Stimulated activated CD8-positive, alpha-beta memory T cell treated with anti-CD3 and anti-CD28 coated beads, Interleukin-12 subunit alpha, Interleukin-12 subunit beta, amount 100 ng/mL, for 4 hours (primary cell): ENCODE measurements around the gene ZNF316.

Experiments
- DNase-seq: peaks from one replicate; pipeline ENCODE4 v3.0.0-alpha.2; 2020; ENCODE audit warnings: low read depth

Gene ZNF316

DNA sequence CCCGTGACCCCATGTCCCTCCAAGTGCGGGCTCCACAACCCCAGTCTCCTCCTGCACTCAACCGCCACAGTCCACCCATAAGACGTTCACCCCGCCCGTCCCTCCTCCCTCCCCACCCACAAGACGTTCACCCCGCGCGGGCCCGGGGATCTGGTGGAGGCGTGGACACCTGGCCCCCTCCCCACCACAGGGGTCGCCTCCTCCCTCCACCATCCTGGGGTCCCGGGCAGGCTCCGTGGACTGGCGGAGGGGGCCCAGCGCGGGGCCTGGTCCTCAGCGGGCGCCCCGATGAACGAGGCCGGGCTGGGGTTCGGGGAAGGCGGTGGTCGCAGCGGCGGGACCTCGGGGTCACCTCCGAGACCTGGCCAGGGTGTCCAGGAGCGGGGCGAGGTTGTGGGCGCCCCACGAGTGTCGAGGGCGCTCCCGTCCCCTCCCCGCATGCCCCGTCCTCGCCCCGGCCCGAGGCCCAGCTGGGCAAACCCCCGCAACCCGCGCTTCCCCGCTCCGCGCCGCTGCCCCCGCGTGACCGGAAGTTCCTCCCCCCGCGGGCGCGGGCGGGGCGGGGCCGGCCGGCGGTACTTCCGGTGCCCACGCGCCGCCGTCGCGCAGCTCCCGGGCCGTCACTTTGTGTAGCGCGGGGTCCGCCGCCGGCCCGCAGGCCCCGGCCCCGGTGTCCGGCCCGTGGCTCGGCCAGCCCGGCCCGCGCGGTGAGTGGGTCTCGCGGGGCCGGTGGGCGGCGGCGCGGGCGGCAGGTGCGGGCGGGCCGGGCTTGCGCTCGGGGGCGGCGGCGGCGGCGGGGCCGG, at the start of gene ZNF316:
Gene ZNF316 (plus strand): TSS at position 578 of the 803 bp plus-strand sequence. CDS start 5,092 bp downstream, outside the sequence.
- peak; percentile 55 for DNase-seq

- no peak for DNase-seq
These were observed 48.6 kb upstream of the ZNF316 start for GRCh38 chr7:6588566-6588965.

GRCh38 chr7:6589151-6589828, 47.8 kb upstream of the ZNF316 start:
- DNase-seq = no peak

- peak; percentile 77 for DNase-seq
These were observed 47.1 kb upstream of the ZNF316 start, which contains the start of gene INTS15 for GRCh38 chr7:6589829-6590644. Gene INTS15, plus strand, starts transcription at chr7:6590021. Its CDS starts 263 bp downstream, at chr7:6590284.

DNA sequence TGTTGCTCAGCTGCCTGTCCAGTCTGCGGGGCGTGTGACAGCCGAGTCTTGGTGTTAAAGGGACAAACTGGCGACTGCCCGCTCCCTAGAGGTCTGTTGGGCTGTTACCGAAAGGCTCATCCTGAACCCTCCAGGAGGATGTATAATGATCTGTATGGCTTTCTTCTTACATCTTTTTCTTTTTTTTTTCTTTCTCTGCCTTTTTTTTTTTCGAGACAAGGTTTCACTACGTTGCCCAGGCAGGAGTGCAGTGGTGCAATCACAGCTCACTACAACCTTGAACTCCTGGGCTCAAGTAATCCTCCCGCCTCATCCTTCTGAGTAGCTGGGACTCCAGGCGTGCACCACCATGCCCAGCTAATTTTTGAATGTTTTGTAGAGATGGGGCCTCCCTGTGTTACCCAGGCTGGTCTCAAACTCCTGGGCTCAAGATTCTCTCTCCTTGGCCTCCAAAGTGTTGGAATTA, 46.4 kb upstream of the ZNF316 start:
- no peak for DNase-seq

DNA sequence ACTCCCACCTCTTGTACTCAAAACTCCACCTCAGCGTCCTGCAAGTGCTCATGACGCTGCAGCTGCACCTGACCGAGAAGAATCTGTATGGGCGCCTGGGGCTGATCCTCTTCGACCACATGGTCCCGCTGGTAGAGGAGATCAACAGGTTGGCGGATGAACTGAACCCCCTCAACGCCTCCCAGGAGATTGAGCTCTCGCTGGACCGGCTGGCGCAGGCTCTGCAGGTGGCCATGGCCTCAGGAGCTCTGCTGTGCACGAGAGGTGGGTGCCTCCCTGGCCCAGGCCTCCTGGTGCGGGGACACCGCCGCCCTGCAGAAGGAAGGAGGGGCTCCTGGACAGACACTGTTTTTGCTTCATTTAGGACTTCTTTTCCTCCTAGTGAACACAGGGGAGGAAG, 37.0 kb upstream of the ZNF316 start:
- no peak for DNase-seq

GRCh38 chr7:6604458-6604857, 32.7 kb upstream of the ZNF316 start:
- DNase-seq = no peak

- no peak for DNase-seq
These were observed 30.1 kb upstream of the ZNF316 start for GRCh38 chr7:6606866-6607583.

DNA sequence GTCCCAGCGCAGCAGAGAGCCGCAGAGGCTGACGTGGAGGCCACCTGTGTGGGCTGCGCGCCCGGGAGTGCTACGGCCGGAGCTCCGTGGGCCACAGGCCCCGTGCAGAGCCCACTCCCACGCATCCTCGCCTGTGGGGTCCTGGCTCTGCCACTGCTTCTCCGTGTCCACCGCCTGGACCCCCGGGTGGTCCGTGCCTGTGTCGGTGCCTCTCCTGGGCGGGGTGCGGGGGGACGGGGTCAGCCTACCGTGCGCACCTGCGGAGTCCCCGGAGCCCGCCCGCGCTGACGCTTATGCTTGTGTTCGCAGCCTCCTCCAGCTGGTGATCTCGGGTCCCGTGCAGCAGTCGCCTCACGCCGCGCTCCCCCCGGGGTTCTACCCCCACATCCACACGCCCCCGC, 29.5 kb upstream of the ZNF316 start:
- no peak for DNase-seq

GRCh38 chr7:6608081-6608480, 29.0 kb upstream of the ZNF316 start:
- DNase-seq = no peak

DNA sequence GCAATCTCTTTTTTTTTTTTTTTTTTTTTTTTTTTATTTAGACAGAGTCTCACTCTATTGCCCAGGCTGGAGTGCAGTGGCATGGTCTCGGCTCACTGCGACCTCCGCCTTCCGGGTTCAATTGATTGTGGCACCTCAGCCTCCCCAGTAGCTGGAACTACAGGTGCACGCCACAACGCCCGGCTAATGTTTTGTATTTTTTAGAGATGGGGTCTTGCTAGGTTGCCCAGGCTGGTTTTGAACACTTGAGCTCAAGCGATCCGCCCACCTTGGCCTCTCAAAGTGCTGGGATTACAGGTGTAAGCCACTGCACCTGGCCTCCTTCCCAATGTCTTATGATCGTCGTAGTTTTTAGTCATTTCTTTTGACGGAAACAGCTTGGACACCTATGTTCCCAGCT, 28.3 kb upstream of the ZNF316 start:
- DNase-seq = no peak

GRCh38 chr7:6612819-6613218, 24.3 kb upstream of the ZNF316 start:
- DNase-seq = no peak

GRCh38 chr7:6613706-6614105, 23.4 kb upstream of the ZNF316 start:
- no peak for DNase-seq

DNA sequence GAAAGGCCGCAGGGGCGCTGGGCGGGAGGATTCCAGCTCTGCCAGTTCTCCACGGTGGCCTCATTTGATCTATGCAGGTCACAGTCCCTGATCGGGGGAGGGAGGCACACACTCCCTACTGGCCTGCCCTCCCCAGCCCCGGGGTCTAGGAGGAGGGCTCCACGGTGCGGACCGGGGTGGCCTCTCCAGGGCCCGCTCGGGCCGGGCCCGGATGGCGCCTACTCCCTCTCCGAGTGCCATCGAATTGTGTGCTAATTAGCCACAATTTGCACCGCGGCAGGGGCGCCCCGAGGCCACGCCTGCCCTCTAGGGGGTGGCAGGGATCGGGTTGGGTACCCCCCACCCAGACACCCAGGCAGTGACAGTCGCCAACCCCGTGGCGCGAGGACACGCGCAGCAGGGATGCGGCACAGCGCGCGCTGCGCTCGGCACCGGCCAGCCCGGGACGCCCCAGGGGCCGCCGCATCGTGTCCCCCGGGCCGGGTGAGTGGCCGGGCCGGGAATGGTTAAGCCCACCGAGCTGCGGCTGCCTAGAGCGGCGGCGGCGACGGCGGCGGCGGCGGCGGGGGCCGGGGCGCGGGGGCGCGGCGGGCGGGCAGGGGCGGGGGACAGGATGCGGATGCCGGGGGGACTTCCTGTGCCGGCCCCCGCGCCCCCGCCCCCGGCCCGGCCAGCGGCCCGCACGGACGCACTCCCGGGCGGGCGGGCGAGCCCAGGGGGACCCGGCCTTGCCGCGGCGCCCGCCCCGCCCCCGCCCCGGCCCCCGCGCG, 22.0 kb upstream of the ZNF316 start, which contains the start of gene ZNF853:
Gene ZNF853 (plus strand): TSS at position 658 of the 770 bp plus-strand sequence. CDS start 565 bp downstream, outside the sequence.
- DNase-seq = no peak

DNA sequence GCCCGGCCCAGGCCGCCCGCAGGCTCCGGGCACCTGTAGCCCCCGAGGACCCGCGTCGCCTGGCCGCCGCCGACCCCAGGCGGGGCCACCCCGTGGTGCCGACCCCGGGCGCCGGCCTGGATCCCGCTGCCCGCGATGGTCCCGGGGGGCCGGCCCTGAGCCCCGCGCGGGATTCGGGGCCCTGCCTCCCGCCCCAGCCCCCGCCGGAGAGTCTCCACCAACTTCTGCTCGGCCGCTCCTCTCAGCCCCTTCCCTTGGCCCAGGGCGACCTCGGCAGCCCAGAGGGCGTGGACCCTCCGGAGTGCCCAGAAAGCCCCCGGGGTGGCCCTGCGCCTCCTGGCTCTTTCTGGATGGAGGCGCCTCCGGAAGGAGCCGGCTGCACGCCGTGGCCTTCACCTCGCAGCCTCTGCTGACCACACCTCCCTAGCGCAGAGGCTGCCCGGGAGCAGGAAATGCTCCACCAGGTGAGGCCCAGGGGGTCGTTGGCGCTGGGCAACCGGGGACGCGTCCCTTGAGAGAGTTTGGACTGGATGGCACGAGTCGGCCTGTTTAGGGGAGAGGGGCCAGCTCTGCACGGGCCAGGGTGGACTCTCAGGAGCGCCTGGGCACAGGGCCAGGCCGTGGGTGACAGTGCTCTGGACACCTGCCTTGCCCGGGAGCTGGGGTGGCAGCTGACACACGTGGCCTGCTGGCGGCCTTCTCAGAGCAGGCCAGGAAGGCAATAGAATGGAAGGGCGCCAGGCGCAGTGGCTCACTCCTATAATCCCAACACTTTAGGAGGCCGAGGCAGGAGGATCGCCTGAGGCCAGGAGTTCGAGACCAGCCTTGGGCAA, 21.2 kb upstream of the ZNF316 start:
- DNase-seq = no peak

DNA sequence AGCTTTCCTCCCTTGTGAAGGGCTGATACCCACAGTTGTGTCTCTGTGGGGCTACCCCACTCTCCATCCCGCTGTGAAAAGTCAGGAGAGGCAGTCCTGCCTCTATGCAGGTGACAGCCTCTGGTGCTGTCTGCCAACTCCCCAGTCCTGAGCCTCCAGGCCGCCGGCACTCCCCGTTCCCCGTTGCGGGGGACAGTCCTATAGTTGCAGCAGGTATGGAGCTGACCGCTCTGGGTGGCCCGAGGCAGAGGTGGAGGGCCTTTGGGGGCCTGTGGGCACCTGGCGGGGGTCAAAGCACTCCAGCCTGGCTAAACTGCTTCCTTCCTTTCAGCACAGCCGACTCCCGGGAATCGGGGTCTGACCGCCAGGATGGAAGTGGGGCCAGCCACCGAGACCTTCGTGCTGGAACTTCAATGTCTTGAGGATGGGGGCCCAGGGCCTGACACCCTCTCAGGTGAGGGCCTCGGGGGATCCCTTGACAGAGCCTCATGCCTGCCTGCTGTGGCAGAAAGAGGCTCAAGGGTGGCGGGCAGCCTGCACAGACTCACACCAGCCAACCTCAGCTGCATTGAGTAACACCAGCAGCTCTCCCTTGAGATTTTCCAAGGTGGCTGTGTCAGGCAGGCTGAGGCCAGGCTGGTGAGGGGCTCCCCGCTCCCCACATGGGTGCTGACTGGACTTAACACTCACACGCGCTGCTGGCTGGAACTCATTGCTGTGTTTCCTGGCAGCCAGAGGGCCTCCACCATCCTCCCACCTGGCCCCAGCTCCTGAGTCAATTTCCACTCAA, 20.1 kb upstream of the ZNF316 start:
- no peak for DNase-seq

DNA sequence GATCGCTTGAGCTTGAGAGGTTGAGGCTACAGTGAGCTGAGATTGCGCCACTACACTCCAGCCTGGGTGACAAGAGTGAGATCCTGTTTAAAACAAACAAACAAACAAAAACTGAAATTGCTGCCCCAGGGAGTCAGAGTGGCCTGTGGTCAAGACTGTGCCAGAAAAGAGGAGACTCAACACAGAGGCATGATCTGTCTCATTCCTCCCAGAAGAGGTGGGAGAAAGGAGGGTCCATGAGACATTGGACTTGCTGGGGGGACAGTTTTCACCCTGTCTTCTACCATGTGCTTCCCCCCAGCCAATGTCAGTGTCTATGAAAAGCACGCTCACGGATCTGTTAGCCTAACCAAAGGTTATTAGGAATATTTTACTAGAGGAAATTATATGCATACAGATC, 18.5 kb upstream of the ZNF316 start:
- no peak for DNase-seq

GRCh38 chr7:6619961-6620360, 17.2 kb upstream of the ZNF316 start:
- DNase-seq = no peak
